BE2C (cell line): ENCODE measurements around the gene ANKRD13B.

ENCODE experiments used
- DNase-seq: peaks from one replicate; pipeline ENCODE4 v3.0.0-alpha.2; 2020
- H3K27me3 ChIP-seq: fragments of 250-450 bp; sonication (Bioruptor Pico); 2 replicates; pipeline ENCODE4 v1.5.1; 2020; ENCODE audit warnings: mild to moderate bottlenecking
- H3K36me3 ChIP-seq: fragments of 250-450 bp; sonication (Bioruptor Pico); 2 replicates; pipeline ENCODE4 v1.5.1; 2020; ENCODE audit warnings: mild to moderate bottlenecking
- H3K4me1 ChIP-seq: fragments of 250-450 bp; sonication (Bioruptor Pico); 2 replicates; pipeline ENCODE4 v1.5.1; 2020
- H3K4me3 ChIP-seq: 2 replicates; pipeline ENCODE4 v1.5.1; 2011; ENCODE audit warnings: low read depth, low read length
- H3K9me3 ChIP-seq: fragments of 250-450 bp; sonication (Bioruptor Pico); 2 replicates; pipeline ENCODE4 v1.5.1; 2020
- TF ChIP-seq, protein P1 (sequence below): IDR thresholded peaks from 2 replicates; pipeline ENCODE4 v1.5.1; 2012; ENCODE audit warnings: mild to moderate bottlenecking, low read depth, low read length

The ANKRD13B gene

DNA sequence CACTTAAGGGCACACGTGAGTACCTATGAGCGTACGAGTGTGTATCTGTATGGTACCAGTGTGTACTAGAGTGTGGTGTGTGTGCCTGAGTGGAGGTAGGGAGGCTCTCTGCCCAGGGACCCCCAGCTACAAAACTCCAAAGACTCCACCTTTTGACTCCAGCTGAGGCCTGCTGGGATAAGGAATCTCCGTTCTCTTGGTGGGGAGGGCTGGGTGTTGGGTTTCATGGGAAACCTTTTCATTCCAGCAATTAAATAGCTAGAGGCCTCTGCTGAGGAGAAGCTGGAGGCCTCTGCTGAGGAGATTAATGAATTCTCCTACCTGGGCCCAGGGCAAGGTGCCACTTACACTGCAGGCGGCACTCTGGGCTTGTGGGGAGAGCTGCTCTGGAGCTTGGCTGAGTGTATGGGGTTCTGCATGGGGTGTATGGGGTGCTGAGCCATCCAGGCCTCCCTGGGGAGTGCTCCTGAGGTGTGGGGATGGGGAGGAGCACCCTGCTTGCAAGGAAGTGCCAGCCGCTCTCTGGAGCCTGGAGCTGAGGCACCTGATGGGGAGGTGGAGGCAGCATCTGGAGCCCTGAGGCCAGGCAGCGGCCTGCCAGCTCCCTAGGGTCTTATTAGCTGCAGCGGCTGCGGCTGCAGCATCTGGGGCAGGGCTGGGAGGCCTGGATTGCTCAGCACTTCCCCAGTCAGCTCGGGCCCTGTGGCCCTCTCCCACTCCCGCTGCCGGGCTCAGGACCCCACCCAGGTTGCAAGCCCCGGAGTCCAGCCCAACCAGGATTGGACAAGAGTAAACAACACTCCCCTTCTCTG lies 4.6 kb downstream of the ANKRD13B start:
- Histone ChIP-seq H3K4me3 (no peak overlapping the region), H3K4me1 (peaks cover 10% of the 10 kb centered on the region), H3K9me3 (no peaks in the 10 kb centered on the region), H3K27me3 (no peaks in the 10 kb centered on the region), H3K36me3 (no peaks in the 10 kb centered on the region)
- TF ChIP-seq, protein P1, sequence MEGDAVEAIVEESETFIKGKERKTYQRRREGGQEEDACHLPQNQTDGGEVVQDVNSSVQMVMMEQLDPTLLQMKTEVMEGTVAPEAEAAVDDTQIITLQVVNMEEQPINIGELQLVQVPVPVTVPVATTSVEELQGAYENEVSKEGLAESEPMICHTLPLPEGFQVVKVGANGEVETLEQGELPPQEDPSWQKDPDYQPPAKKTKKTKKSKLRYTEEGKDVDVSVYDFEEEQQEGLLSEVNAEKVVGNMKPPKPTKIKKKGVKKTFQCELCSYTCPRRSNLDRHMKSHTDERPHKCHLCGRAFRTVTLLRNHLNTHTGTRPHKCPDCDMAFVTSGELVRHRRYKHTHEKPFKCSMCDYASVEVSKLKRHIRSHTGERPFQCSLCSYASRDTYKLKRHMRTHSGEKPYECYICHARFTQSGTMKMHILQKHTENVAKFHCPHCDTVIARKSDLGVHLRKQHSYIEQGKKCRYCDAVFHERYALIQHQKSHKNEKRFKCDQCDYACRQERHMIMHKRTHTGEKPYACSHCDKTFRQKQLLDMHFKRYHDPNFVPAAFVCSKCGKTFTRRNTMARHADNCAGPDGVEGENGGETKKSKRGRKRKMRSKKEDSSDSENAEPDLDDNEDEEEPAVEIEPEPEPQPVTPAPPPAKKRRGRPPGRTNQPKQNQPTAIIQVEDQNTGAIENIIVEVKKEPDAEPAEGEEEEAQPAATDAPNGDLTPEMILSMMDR = no peak
- DNase-seq = peak; percentile 67

- TF ChIP-seq, protein P1 = no peak
- Histone ChIP-seq H3K36me3 (no peaks in the 10 kb centered on the region), H3K4me3 (no peak overlapping the region), H3K27me3 (no peaks in the 10 kb centered on the region), H3K9me3 (no peaks in the 10 kb centered on the region), H3K4me1 (no peaks in the 10 kb centered on the region)
- no peak for DNase-seq
Observed at GRCh38 chr17:29603109-29603674, 10.3 kb downstream of the ANKRD13B start.

DNA sequence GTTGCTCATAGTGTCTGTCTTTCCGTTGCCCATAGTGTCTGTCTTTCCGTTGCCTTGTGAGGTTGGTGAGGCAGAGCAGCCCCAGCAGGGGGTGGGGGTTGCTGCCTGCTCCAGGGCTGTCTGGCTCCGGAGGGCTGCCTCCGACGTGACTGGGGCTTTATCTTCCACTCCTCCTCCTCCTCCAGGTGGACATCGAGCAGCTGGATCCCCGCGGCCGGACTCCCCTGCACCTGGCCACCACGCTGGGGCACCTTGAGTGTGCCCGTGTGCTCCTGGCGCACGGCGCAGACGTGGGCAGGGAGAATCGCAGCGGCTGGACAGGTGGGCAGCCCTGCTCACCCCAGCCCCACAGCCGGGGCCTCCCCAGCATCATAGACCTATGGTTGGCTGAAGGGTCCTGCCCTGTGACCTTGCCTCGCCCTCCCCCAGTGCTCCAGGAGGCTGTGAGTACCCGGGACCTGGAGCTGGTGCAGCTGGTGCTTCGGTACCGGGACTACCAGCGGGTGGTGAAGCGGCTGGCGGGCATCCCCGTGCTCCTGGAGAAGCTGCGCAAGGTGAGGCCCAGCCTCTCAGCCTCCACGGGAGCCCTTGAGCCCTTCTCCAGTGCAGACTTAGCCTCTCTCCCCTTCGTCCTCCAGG lies 14.7 kb downstream of the ANKRD13B start:
- no peaks in the 10 kb centered on the region for H3K9me3 ChIP-seq
- TF ChIP-seq, protein P1 = no peak
- no peaks in the 10 kb centered on the region for H3K27me3 ChIP-seq
- no peaks in the 10 kb centered on the region for H3K4me1 ChIP-seq
- DNase-seq = no peak
- H3K4me3 ChIP-seq = no peak overlapping the region
- peaks cover under 1% of the 10 kb centered on the region for H3K36me3 ChIP-seq

DNA sequence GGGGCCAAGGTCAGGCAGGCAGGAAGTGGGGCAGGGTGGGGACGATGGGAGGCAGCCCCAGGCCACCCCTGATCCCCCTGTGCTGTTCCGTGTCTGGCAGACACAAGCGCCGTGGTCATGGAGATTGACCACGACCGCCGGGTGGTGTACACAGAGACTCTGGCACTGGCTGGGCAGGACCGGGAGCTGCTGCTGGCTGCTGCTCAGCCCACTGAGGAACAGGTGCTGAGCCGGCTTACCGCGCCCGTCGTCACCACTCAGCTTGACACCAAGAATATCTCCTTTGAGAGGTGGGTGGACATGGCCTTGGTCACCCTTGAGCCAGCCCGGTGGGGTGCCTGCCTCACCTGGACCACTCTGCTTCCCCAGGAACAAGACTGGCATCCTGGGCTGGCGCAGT lies 16.1 kb downstream of the ANKRD13B start:
- TF ChIP-seq, protein P1 = no peak
- H3K4me3 ChIP-seq = no peak overlapping the region
- H3K36me3 ChIP-seq = peaks cover 10% of the 10 kb centered on the region
- no peaks in the 10 kb centered on the region for H3K9me3 ChIP-seq
- no peak for DNase-seq
- H3K27me3 ChIP-seq = no peaks in the 10 kb centered on the region
- H3K4me1 ChIP-seq = no peaks in the 10 kb centered on the region

DNA sequence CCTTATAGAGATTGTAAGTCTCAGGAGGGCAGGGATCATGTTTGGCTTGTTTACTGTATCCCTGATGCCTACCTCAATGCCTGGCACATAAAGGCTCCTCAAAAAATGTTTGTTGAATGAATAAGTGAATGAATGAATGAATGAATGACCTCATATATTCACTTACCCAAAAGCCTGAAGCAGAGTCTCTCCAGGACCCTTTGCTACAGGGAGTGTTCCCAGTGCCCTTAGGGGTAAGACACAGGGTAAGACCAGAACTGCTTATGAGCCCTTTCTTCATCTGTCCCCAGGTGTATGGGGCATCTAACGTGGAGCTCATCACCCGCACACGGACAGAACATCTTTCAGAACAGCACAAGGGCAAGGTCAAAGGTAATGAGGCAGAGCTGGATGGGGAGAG lies 17.5 kb downstream of the ANKRD13B start:
- Histone ChIP-seq H3K4me1 (no peaks in the 10 kb centered on the region), H3K9me3 (no peaks in the 10 kb centered on the region), H3K36me3 (peaks cover 13% of the 10 kb centered on the region), H3K4me3 (no peak overlapping the region), H3K27me3 (no peaks in the 10 kb centered on the region)
- TF ChIP-seq, protein P1 = no peak
- DNase-seq = no peak
